ENCODE measurements around the gene GZMB.

DNA sequence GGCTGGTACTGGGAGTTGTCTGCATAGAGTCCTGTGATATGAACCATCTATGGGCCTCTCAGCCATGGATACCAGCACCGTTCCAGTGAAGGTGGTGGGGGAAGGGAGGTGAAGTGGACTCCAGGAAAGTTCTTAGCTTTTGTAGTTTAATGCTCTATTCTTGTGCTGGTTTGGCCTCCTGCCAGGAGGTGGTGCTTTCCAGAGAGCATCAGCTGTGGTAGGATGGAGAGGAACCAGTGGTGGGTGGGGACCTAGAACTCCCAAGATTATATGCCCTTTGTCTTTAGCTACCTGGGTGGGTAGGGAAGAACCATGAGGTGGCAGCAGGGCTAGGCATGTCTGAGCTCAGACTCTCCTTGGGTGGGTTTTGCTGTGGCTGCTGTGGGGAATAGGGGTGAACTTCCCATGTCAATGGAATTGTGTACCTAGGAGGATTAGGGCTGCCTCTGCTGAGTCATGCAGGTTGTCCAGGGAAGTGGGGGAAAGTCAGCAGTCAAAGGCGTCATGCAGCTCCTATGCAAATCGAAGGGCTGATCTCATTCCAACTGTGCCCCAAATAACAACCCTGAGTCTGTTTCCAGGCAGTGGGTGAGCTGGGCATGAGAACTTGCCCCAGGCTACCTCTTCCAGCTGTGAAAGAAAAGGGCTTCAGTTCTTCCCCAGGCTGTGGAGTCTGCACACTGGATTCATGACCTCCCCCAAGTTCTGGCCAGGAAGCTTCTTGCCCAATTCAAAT lies 38.7 kb downstream of the GZMB start:
- TF ChIP-seq, protein P1, sequence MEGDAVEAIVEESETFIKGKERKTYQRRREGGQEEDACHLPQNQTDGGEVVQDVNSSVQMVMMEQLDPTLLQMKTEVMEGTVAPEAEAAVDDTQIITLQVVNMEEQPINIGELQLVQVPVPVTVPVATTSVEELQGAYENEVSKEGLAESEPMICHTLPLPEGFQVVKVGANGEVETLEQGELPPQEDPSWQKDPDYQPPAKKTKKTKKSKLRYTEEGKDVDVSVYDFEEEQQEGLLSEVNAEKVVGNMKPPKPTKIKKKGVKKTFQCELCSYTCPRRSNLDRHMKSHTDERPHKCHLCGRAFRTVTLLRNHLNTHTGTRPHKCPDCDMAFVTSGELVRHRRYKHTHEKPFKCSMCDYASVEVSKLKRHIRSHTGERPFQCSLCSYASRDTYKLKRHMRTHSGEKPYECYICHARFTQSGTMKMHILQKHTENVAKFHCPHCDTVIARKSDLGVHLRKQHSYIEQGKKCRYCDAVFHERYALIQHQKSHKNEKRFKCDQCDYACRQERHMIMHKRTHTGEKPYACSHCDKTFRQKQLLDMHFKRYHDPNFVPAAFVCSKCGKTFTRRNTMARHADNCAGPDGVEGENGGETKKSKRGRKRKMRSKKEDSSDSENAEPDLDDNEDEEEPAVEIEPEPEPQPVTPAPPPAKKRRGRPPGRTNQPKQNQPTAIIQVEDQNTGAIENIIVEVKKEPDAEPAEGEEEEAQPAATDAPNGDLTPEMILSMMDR (IDR thresholded peaks at IDR 0.05; ENCODE audit: insufficient read depth, low read length) = no peak
- no peak for TF ChIP-seq POLR2AphosphoS5 (IDR thresholded peaks at IDR 0.05; ENCODE audit: low read depth)
- TF ChIP-seq, protein P2, sequence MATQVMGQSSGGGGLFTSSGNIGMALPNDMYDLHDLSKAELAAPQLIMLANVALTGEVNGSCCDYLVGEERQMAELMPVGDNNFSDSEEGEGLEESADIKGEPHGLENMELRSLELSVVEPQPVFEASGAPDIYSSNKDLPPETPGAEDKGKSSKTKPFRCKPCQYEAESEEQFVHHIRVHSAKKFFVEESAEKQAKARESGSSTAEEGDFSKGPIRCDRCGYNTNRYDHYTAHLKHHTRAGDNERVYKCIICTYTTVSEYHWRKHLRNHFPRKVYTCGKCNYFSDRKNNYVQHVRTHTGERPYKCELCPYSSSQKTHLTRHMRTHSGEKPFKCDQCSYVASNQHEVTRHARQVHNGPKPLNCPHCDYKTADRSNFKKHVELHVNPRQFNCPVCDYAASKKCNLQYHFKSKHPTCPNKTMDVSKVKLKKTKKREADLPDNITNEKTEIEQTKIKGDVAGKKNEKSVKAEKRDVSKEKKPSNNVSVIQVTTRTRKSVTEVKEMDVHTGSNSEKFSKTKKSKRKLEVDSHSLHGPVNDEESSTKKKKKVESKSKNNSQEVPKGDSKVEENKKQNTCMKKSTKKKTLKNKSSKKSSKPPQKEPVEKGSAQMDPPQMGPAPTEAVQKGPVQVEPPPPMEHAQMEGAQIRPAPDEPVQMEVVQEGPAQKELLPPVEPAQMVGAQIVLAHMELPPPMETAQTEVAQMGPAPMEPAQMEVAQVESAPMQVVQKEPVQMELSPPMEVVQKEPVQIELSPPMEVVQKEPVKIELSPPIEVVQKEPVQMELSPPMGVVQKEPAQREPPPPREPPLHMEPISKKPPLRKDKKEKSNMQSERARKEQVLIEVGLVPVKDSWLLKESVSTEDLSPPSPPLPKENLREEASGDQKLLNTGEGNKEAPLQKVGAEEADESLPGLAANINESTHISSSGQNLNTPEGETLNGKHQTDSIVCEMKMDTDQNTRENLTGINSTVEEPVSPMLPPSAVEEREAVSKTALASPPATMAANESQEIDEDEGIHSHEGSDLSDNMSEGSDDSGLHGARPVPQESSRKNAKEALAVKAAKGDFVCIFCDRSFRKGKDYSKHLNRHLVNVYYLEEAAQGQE (IDR thresholded peaks at IDR 0.05; ENCODE audit: insufficient replicate concordance, low read depth) = no peak

Measured in HL-60 (cell line).